ENCODE results near the gene RHBDF1. TPM values are rescaled to one million over a fixed set of nuclear protein-coding genes. Genes with fewer than 3 reads are reported as not detected.
"Not testable (repeated sequence)": the region's sequence is repeated elsewhere in the genome, so short reads cannot be mapped to it uniquely, and the experiment has no call there.

Gene RHBDF1
- total RNA-seq, 1 experiment from 2014 or later = 11.9 TPM

GRCh38 chr16:37511-37910, 34.9 kb downstream of the RHBDF1 start:
- no peak for DNase-seq (ENCODE audit: low read depth)

- no peak for DNase-seq (ENCODE audit: low read depth)
These were observed 36.0 kb downstream of the RHBDF1 start for GRCh38 chr16:36336-36984.

- no peak for DNase-seq (ENCODE audit: low read depth)
These were observed 36.6 kb downstream of the RHBDF1 start for GRCh38 chr16:35678-36305.

- no peak for DNase-seq (ENCODE audit: low read depth)
These were observed 37.3 kb downstream of the RHBDF1 start for GRCh38 chr16:35011-35677.

DNA sequence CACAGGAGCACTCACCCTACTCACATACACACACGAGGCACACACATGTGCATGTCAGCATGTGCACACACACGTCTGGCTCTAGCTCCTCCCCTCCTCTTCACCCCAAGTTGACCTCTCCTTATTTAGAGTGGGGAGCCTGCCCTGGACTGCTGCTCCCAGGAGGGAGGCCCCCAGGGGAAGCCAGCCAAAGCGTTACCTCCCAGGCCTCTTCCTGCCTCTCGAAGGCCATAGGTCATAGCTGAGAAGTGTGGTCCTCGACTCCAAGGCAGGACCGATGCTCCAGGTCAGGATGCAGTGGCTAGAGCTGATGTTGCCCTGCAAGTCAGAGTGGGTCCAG, 37.8 kb downstream of the RHBDF1 start:
- DNase-seq (ENCODE audit: low read depth) = no peak

- DNase-seq (ENCODE audit: low read depth) = no peak
These were observed 38.4 kb downstream of the RHBDF1 start for GRCh38 chr16:33877-34647.

DNA sequence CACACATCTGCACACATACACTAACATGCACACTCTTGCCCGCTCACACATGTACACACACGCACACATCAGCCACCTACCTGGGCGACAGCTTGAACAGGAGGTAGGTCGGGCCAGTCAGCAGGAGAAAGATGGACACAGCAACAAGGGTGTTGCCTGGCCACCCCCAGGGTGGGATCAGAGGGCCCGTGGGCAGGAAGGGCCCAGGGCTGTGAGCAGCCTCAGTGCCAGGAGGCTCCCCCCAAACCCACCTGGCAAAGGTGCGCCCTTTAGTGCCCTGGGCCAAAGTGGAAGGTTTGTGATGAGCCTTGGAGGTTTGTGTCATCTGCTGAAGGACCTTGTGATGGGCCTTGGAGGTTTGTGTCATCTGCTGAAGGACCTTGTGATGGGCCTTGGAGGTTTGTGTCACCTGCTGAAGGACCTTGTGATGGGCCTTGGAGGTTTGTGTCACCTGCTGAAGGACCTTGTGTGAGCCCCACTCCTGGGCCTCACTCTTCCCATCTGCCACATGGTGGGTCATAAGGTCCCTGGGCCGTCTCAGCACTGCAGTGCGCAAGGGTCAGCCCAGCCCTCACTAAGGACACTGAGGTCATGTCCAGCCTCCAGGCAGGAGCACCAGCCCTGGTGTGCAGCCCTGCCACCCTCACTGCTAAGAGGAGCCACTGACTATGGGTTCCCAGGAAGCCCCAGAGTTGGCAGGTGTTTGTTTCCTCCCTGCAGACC, 39.1 kb downstream of the RHBDF1 start:
- not testable (repeated sequence) for DNase-seq (ENCODE audit: low read depth)

DNA sequence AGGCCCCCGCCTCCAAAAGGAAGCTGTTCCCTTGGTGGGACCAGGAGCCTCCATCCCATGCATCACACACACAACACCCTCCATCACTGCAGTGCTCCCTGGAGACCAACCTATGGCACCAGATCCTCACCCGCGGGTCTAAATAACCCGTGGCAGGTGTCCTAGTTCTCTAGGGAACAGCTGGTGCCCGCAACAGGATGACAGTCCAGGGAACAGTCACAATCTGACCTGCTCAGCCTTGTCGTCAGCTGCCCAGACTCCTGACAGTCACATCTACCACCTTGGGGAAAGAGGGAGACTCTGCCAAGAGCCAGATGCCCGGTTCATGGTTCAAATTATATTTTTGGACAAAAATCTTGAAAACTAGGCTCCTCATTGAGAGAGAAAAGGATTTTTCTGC, 41.8 kb downstream of the RHBDF1 start:
- not testable (repeated sequence) for DNase-seq (ENCODE audit: low read depth)

DNA sequence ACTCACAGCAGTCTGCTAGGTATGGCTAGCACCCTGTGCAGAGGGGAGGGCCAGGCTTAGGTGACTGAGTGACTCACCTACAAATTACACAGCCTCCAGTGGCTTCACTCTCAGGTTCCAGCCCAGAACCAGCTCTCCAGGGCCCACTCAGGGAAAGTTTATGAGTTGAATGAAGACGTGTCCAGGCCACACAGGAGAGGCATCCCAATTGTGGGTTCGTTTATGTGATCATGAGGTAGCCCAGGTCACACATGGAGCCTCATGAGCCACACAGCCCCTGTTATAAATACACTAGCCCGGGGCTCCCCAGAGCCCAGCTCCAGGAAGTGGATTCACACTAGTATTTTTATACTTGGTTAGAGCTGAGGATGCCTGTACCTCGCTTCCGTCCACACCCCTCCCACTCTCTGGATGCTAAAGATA, 46.5 kb downstream of the RHBDF1 start:
- DNase-seq (ENCODE audit: low read depth) = not testable (repeated sequence)

DNA sequence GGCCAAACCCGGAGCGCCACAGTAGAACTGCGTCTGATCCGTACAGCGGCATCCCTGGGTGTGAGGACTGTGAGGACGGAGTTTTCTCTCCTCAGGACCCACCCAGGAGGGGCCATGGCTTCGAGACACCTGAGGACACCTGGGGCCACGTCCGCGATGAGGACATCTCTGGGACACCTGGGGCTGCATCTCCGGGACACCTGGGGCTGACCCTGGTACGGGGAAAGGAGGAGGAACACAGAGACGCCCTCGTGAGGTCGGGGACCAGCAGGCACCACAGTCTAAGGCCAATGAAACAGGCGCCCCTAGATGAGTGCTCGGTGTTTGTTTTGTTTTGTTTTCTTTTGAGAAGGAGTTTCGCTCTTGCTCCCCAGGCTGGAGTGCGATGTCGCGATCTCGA, 48.3 kb downstream of the RHBDF1 start:
- not testable (repeated sequence) for DNase-seq (ENCODE audit: low read depth)

GRCh38 chr16:20886-21285, 51.5 kb downstream of the RHBDF1 start:
- DNase-seq (ENCODE audit: low read depth) = not testable (repeated sequence)

DNA sequence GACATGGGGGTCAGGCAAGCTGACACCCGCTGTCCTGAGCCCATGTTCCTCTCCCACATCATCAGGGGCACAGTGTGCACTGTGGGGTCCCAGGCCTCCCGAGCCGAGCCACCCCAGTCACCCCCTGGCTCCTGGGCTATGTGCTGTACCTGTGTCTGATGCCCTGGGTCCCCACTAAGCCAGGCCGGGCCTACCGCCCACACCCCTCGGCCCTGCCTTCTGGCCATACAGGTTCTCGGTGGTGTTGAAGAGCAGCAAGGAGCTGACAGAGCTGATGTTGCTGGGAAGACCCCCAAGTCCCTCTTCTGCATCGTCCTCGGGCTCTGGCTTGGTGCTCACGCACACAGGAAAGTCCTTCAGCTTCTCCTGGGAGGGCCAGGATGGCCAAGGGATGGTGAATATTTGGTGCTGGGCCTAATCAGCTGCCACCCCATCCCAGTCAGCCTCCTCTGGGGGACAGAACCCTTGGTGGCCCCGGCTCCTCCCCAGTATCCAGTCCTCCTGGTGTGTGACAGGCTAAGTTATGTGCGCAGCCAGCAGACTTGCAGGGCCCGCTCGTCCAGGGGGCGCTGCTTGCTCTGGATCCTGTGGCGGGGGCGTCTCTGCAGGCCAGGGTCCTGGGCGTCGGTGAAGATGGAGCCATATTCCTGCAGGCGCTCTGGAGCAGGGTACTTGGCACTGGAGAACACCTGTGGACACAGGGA, 55.2 kb downstream of the RHBDF1 start:
- not testable (repeated sequence) for DNase-seq (ENCODE audit: low read depth)

DNA sequence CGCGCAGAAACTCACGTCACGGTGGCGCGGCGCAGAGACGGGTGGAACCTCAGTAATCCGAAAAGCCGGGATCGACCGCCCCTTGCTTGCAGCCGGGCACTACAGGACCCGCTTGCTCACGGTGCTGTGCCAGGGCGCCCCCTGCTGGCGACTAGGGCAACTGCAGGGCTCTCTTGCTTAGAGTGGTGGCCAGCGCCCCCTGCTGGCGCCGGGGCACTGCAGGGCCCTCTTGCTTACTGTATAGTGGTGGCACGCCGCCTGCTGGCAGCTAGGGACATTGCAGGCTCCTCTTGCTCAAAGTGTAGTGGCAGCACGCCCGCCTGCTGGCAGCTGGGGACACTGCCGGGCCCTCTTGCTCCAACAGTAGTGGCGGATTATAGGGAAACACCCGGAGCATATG, 61.7 kb downstream of the RHBDF1 start:
- DNase-seq (ENCODE audit: low read depth) = not testable (repeated sequence)

DNA sequence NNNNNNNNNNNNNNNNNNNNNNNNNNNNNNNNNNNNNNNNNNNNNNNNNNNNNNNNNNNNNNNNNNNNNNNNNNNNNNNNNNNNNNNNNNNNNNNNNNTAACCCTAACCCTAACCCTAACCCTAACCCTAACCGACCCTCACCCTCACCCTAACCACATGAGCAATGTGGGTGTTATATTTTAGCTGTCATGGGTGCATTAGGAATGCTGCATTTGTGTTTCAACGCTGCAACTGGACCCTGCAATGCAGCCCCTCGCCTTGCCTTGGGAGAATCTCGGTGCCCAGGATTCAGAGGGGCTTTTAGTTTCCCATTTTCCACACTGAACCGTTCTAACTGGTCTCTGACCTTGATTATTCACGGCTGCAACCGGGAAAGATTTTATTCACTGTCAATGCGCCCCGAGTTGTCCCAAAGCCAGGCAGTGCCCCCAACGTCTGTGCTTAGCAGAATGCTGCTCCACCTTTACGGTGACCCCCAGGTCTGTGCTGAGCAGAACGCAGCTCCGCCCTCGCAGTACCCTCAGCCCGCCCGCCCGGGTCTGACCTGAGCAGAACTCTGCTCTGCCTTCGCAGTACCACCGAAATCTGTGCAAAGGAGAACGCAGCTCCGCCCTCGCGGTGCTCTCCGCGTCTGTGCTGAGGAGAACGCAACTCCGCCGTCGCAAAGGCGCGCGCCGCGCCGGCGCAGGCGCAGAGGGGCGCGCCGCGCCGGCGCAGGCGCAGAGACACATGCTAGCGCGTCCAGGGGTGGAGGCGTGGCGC, 62.3 kb downstream of the RHBDF1 start:
- no peak for DNase-seq (ENCODE audit: low read depth)

Other genes starting within 250 kb of the RHBDF1 start
- gene POLR3K, start 19.0 kb downstream of the RHBDF1 start, total RNA-seq (2014; rRNA removed; shearing (Covaris generic)) = 8.3 and 11.2 TPM in 2 replicates
- gene SNRNP25, start 18.8 kb downstream of the RHBDF1 start, total RNA-seq (2014; rRNA removed; shearing (Covaris generic)) = 49.5 and 50.4 TPM in 2 replicates
- 67.3 and 91.9 TPM in 2 replicates for gene MPG, start 5.6 kb upstream of the RHBDF1 start, total RNA-seq (2014; rRNA removed; shearing (Covaris generic))
- gene NPRL3, start 66.0 kb upstream of the RHBDF1 start, total RNA-seq (2014; rRNA removed; shearing (Covaris generic)) = 5.3 and 6.9 TPM in 2 replicates
- not detected in 2 replicates for gene HBZ, start 80.0 kb upstream of the RHBDF1 start, total RNA-seq (2014; rRNA removed; shearing (Covaris generic))
- gene HBM, start 93.3 kb upstream of the RHBDF1 start, total RNA-seq (2014; rRNA removed; shearing (Covaris generic)) = not detected in 2 replicates
- 1.4 TPM in 1 of 2 replicates, not detected in the other for gene HBA2, start 100.2 kb upstream of the RHBDF1 start, total RNA-seq (2014; rRNA removed; shearing (Covaris generic))
- gene HBA1, start 104.0 kb upstream of the RHBDF1 start, total RNA-seq (2014; rRNA removed; shearing (Covaris generic)) = not detected in 2 replicates
- gene HBQ1, start 107.8 kb upstream of the RHBDF1 start, total RNA-seq (2014; rRNA removed; shearing (Covaris generic)) = not detected in 2 replicates
- 15.0 and 15.8 TPM in 2 replicates for gene LUC7L, start 156.8 kb upstream of the RHBDF1 start, total RNA-seq (2014; rRNA removed; shearing (Covaris generic))
- 166 and 215 TPM in 2 replicates for gene FAM234A, start 162.2 kb upstream of the RHBDF1 start, total RNA-seq (2014; rRNA removed; shearing (Covaris generic))
- gene RGS11, start 203.3 kb upstream of the RHBDF1 start, total RNA-seq (2014; rRNA removed; shearing (Covaris generic)) = not detected in 2 replicates
- gene ARHGDIG, start 208.0 kb upstream of the RHBDF1 start, total RNA-seq (2014; rRNA removed; shearing (Covaris generic)) = not detected in 2 replicates
- 0.25 TPM in 1 of 2 replicates, not detected in the other for gene PDIA2, start 210.5 kb upstream of the RHBDF1 start, total RNA-seq (2014; rRNA removed; shearing (Covaris generic))

All from M059J (cell line).